PC-3 (cell line): ENCODE measurements around the gene OR4M1.

Experiments
- CTCF ChIP-seq: fragments of 300-600 bp; sonication (generic); conservative IDR thresholded peaks from 2 replicates; pipeline ENCODE4 v1.5.1; 2017; ENCODE audit warnings: antibody characterized with exemption, low read depth, mild to moderate bottlenecking, low read length
- EZH2 ChIP-seq: fragments of 300-600 bp; sonication (generic); IDR thresholded peaks from one replicate; pipeline ENCODE4 v1.6.1; 2017; ENCODE audit warnings: antibody characterized with exemption, mild to moderate bottlenecking, low read length; ENCODE audit not compliant: unreplicated experiment
- EZH2phosphoT487 ChIP-seq: fragments of 300-600 bp; sonication (generic); IDR thresholded peaks from 2 replicates; pipeline ENCODE4 v1.6.1; 2018; ENCODE audit warnings: mild to moderate bottlenecking, antibody characterized with exemption, low read length, borderline replicate concordance

GRCh38 chr14:19754172-19754571, 19.1 kb upstream of the OR4M1 start:
- TF ChIP-seq CTCF (no peak), EZH2phosphoT487 (no peak), EZH2 (no peak)
